Measurements from ENCODE around the gene NSMCE3.
"Not testable (repeated sequence)": the region's sequence is repeated elsewhere in the genome, so short reads cannot be mapped to it uniquely, and the experiment has no call there.

NSMCE3 gene

DNA sequence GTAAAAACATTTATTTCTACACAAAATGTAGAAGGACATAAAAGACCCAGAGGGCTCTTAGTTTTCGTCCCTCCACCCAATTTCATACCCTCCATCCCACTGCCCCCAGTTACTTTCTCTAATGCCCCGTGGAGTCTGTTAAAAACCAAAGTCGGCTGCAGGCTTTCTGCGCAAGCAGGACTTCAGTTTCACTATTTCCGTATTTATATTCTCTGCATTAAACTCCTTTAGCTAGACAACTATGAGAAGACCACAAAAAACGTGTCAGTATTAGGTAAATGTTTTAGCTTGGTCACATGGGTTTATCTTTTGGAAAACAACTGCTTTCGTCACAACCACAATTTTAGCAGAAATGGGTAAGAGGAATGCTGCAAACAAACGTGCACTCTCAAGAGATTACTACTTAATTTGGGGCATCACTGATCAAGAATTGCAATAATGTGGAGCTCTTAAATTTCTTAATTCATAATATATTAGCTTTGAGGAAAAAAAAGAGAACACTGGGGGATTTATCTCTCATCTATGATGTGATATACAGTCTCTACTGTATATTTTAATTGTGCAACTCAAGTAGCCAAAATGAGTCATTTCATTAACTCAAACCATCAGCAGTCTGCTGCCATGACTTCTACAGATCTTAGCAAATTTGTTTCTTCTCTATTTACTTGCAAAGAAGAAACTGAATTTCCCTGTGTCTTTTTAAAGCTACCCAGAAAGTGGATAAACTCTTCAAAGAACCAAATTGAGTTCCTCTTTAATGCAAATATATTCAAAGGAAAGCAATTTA is 740 bp upstream of the NSMCE3 start:
- H3K4me3 ChIP-seq (ENCODE audit: low read depth, low read length), result peak overlapping the region; percentile 62

DNA sequence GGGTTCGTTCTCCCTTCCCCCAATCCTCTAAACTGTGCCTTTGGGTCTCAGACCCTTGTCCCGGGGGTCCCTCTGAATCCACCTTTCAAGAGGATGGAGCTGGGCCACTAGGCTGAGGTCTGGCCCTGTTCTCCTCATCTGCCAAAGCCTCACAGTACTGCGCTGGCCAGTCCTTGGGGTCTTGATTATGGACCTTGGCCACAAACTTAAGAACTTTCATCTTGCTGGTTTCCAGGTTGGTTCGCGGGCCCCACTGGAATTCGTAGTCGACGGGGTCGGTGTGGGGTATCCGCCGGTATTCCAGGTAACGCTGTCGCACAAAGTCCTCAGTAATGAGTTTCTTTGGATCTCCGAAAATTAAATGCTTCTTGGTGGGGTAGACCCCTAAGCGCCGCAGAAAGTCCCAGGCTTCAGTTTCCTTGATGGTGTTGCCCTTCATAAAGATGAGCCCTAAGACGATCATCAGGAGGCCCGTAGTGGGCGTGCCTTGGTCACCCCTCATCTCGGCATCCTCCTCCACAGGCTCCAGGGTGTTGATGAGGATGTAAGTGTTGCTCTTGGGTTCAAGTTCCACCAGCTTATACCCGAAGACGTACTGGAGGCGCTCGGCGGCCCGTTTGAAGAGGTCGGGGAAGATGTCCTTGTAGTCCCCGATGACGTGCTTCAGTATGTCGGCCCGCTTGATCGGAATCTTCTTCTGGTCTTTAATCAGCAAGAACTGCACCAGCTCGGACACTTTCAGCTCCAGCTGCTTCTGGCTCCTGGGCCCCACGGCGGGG is 727 bp downstream of the NSMCE3 start:
- peak overlapping the region; percentile 62 for H3K4me3 ChIP-seq (ENCODE audit: low read depth, low read length)

DNA sequence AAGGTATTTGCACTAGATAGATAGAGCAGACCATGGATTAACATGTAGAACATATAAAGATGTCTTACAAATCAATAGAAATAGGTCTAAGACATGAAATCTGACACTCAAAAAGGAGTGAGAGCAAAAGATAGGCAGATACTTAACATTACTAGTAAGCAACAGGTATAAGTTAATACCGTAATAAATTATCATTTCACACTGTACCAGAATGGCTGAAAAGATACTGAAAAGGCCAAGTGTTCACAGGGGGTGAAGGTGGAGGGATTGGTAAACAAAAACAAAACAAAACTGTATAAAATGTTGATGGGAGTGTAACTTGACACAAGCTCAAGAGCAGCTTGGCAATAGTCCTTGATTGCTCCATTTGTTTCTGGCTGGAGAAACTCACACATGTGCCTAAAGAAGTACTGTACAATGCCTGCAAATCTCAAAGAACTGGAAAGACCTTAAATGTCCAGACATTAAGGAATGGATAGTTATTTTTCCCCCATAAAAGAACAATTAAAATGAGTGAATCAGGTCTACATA is 3.5 kb downstream of the NSMCE3 start:
- no peak overlapping the region for H3K4me3 ChIP-seq (ENCODE audit: low read depth, low read length)

DNA sequence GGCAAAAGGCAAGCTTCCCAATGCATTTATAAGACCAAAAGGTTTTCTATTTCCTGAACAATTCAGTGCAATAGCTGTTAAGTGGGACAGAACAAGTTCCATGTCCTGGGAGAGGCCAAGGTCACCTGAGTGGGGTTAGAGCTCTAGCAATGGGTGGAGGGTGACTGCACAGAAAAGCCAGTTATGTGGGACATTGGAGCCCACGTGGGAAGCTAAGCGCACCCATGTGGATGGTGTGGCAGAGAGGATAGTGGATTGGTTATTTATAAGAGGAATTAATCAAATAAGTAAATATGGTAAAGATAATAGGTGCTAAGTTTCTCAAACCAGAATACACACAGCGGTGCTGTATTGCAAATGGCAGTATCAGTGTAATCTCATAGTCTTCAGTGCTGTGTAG is 6.3 kb downstream of the NSMCE3 start:
- no peak overlapping the region for H3K4me3 ChIP-seq (ENCODE audit: low read depth, low read length)

DNA sequence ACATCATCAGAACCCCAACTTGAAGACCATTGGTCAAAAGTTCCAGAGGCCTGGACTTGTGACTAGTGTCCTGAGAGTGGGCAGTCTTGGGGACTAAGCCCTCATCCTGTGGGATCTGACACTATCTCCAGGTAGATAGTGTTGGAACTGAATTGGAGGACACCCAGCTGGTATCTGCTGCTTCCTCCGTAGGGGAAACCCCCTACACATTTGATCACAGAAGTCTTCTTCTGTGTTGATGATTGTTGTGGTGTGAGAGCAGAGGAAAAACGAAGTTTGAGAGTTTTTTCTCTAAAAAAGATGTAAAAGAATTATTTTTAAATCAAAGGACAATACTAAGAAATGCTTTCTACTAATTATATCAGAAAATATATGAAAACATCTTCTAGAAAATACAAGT is 6.9 kb downstream of the NSMCE3 start:
- H3K4me3 ChIP-seq (ENCODE audit: low read depth, low read length), result no peak overlapping the region

DNA sequence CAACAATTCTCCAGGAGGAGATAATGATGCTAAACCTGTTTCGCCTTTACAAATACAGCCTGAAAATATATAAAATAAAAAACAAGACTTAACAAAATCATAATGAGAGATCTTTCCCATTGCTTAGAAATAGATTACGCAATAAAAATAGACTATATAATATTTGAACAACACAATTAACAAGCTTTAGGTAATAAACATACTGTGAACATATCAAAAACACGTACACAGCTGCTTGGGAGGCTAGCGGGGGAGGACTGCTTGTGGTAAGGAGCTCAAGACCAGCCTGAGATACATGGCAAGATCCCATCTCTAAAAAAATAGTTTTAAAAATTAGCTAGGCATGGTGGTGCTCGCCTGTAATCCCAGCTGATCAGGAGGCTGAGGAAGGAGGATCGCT is 8.7 kb downstream of the NSMCE3 start:
- H3K4me3 ChIP-seq (ENCODE audit: low read depth, low read length), result no peak overlapping the region

DNA sequence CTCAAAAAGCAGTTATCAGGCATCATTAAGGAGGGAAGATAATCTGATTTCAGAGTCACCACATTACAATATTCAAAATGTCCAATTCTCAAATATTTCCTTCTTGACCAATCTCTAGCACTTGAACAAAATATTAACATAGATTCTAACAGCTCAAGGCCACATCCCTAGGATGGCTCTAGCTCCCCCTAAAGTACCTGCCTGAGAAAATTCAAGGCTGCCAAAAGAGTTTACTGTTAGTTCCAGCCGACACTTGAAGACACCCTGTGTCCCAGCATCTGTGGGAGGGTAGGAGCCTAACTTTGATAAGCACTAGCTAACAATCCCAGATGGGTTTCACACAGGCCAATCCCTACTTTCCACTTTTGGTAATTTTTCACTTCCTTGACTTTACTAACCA is 10.4 kb downstream of the NSMCE3 start:
- H3K4me3 ChIP-seq (ENCODE audit: low read depth, low read length), result no peak overlapping the region

DNA sequence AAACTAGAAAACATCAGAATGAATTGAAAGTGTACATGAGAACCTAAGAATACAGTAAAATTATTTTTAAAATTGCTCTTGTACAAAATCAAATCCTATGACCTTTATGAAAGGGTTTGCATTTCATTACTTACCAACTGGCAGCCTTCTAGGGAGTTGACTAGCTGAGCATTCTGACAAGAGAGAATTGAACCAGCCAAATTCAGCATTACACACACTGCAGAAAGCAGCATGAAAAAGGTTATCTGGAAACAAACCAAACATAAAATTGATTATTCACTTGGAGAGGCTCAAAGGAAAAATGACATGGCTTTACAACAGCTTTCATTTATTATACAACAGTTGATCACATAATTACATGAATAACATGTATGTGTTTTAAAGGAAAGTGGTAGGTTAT is 17.4 kb downstream of the NSMCE3 start:
- H3K4me3 ChIP-seq (ENCODE audit: low read depth, low read length), result no peak overlapping the region

DNA sequence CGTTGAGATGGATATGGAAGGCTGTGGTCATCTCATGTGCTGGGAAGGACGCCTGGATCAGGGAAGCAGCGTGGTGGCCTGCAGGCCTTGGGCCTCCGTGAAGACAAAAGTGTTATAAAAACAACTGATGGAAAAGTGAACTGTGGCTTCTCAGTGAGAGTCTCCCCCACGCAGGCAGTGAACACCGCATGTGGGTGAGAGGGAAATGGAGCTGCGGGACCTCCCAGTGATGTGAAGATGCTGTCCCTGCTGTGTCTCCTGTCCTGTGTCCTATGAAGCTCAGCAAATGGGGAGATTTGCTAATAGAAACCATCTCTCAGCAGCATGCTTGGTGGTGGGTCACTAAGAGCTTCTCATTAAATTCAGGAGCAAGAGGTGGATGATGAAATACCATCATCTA is 25.1 kb downstream of the NSMCE3 start:
- H3K4me3 ChIP-seq (ENCODE audit: low read depth, low read length), result no peak overlapping the region

DNA sequence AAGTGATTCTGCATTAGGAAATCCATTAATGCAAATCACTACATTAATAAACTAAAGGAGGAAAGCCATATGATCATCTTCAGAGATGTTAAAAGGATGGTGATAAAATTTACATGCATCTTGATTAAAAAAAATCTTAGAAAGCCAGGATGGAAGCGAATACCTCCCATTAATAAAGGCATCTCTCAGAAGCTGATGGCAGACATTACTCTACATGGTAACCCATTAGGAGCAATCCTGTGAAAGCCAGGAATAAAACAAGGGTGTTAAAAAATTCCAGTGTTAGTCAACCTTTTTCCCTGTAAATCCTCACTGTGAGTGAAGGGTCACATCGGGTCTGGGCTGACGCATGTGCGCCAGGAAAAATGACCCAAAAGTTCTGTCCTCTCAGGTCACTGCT is 25.5 kb downstream of the NSMCE3 start:
- no peak overlapping the region for H3K4me3 ChIP-seq (ENCODE audit: low read depth, low read length)

DNA sequence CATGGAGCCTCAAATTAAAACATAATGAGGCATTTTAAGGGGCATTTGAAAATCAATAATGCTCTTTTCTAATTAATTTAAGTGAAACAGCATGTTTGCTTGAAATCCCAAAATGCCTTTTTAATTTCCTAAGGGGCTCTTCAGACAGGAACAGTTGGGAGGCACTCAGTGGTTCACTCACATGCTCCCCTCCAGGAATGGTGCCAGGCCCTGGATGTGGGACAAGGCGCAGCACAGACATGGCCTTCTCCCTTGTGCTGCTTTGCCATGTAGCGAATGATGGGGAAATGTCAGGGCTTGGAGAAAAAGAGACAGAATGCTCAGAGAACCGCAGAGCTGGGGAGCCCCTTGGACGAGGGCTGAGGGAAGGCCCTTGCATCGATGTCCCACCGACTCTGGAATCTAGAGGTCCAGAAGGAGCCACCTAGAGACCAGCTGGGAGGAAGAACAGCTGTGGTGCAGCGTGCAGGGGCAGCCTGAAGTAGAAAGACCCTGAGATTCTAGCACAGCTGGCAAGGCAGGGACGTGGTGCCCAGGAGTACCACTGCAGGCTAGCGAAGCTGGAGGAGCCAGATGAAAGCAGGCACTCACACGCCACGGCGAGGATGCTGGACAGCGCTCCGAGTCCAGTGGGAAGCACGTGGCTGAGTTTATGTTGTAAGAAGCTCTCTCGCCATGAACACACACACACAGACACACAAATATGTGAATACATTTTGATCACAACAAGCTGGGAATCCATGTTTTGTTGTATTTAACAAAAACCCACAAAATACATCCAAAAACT is 27.0 kb downstream of the NSMCE3 start:
- no peak overlapping the region for H3K4me3 ChIP-seq (ENCODE audit: low read depth, low read length)

DNA sequence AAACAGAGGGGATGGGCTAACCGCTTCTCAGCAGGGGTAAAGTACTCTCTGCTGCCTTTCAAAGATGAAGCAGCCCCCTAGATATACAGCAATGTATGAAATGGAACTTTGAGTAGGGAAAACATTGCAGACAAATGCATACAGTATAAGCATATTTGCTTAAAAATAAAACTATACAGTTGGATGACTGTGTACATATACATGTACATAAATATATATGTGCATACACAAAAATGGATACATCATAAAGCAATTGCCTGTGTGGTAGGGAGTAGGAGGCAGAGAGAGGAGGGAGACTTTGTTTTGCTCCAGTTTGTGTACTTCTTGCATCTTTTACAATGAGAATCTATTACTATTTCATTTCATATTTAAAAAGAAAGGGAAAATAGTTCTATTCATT is 28.4 kb downstream of the NSMCE3 start:
- H3K4me3 ChIP-seq (ENCODE audit: low read depth, low read length), result no peak overlapping the region

DNA sequence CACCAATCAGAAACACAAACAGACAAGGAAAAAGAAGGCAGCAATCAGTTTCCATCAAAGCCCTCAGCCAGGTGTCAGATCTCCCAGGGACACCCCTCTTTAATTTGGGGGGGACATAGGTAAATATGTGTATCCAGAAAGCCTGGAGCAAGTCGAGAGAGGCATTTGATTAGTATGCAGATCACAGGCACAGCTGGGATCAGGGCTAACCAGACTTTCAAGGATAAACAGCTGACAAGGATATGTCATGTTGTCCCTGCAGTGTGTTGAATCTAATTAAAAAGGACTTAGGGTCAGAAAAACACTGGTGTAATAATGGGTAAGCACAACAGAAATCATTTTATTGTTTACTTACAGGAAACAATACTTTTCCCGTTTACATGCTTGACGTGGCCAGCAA is 30.2 kb downstream of the NSMCE3 start:
- H3K4me3 ChIP-seq (ENCODE audit: low read depth, low read length), result no peak overlapping the region

DNA sequence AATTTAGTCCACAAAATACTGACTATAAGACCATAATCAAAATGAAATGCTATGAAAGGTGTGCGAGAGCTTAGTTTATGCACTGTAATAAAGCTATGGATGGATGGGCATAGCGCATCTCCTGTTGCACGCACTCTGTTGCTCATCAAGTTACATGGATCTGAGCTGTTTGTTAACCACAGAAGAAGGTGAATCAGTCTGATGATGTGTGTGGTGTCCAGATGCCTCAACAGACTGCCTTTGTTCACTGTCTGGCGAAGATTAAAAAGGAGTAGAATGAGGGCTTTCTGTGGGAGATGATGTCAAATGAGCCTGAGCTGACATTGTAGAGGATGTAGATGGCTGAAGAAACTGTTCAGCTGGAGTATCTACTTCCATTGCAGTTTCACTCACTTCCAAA is 36.1 kb downstream of the NSMCE3 start:
- no peak overlapping the region for H3K4me3 ChIP-seq (ENCODE audit: low read depth, low read length)

DNA sequence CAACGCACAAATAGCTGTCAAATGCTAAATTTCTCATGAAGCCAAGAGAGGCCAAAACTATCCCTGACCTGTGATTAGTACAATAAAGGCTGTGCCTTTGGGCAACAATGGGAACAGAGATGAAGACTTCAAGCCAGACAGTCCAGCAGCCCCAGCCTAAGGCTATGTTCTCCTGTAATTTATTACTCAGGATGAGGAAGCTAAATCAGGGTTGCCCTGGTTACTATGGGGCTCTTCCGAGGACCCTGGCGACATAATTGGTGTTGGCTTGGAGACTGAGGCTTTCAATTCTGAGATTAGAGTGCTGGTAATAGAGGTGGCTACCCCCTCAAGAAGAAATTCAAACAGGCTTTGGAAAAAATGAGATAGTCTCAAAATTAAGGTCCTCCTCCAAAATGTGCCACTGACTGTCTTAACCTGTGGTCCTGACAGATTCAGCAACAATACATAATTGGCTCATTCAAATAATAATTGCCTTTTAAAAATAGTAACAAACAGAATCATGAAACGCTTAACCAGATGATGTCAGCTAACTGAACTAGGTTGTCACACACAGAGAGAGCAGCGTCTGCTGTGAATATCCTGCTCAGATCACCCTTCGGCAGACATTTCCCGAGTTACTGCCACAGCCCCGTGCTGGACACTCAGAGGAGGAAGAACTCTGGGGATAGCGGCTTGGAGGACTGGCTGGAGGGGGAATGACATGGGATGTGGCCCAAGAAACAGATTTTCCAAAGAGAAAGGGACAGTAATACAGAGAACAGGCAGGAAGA is 43.0 kb downstream of the NSMCE3 start:
- no peak overlapping the region for H3K4me3 ChIP-seq (ENCODE audit: low read depth, low read length)

DNA sequence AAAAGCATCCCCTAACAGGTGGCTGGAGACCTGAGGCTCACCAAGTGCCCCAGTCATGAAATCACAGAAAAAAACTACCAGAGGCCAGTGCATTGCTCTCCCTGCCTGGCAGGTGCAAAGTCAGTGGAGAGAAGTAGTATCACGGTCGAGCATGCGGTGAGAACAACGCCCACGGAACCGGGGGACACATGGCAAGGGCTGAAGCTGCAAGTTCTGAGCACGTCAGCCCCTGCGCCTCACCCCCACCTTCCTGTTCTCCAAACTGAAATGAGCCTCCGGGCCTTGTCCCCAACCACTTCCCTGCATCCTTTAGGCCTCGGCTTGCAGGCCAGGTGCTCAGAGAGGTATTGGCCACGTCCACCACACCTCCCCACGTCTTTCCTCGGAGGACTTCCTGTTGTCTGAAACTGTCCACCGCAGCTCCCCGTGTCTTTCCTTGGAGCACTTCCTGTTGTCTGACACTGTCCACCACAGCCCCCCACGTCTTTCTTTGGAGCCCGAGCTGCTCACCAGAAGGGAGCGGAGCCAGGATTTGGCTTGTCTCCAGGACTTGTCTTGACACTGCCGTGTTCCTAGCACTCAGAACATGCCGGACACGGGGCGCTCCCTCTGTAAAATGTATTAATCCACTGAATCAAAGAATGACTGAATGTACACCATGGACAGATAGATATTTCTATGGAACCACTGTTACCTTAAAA is 43.9 kb downstream of the NSMCE3 start:
- H3K4me3 ChIP-seq (ENCODE audit: low read depth, low read length), result no peak overlapping the region

DNA sequence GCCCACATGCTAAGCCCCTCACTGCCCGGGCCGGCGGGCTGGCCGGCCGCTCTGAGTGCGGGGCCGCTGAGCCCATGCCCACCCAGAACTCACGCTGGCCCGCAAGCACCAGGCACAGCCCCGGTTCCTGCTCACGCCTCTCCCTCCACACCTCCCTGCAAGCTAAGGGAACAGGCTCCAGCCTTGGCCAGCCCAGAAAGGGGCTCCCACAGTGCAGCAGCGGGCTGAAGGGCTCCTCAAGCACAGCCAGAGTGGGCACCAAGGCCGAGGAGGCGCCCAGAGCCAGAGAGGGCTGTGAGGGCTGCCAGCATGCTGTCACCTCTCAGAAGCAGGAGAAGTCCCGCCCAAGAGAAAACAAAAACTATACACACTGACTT is 44.6 kb downstream of the NSMCE3 start:
- H3K4me3 ChIP-seq (ENCODE audit: low read depth, low read length), result not testable (repeated sequence)

DNA sequence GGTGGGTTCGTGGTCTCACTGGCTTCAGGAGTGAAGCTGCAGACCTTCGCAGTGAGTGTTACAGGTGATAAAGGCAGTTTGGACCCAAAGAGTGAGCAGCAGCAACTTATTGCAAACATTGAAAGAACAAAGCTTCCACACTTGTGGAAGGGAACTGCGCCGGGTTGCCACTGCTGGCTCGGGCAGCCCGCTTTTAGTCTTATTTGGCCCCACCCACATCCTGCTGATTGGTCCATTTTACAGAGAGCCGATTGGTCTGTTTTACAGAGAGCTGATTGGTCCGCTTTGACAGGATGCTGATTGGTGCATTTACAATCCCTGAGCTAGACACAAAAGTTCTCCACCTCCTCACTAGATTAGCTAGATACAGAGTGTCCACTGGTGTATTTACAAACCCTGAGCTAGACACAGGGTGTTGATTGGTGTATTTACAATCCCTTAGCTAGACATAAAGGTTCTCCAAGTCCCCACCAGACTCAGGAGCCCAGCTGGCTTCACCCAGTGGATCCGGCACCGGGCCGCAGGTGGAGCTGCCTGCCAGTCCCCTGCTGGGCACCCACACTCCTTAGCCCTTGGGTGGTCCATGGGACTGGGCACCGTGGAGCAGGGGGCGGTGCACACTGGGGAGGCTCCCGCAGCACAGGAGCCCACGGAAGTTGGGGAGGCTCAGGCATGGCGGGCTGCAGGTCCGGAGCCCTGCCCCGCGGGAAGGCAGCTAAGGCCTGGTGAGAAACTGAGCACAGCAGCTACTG is 45.2 kb downstream of the NSMCE3 start:
- H3K4me3 ChIP-seq (ENCODE audit: low read depth, low read length), result not testable (repeated sequence)

DNA sequence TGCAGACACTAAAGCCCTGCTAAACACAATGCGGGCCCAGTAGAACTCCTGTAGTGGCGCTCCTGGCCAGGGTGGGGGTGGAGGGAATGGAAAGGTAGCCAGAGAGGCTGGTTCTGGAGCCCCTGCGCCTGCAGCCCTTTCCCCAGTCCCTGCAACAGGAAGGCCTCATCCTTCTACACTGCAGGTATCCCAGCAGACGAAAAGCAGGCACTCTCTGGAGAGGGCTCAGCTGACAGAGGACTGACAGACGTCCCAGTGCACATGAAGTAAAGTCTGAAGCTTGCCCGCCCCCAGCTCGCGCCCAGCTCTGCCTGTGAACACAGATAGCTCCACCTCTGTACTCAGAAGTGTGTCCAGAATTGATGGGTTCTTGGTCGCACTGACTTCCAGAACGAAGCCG is 46.0 kb downstream of the NSMCE3 start:
- no peak overlapping the region for H3K4me3 ChIP-seq (ENCODE audit: low read depth, low read length)

Data from iPS-11a (cell line).